Measurements from ENCODE around the gene ILF3. TPM values are rescaled to one million over a fixed set of nuclear protein-coding genes. Genes with fewer than 3 reads are reported as not detected.

ILF3 gene
- total and polyA plus RNA-seq, 3 donors from 2014 or later = 246 to 263 (median 253) TPM

GRCh38 chr19:10651851-10652250, 2.3 kb upstream of the ILF3 start:
- Histone ChIP-seq H3K36me3 (ENCODE audit: low read depth, missing control alignments) (no peaks in the 10 kb centered on the region), H3K27me3 (no peaks in the 10 kb centered on the region), H3K9me3 (no peaks in the 10 kb centered on the region), H3K4me3 (no peak overlapping the region), H3K27ac (no peak overlapping the region), H3K4me1 (peaks cover 21% of the 10 kb centered on the region)
- no peak for DNase-seq
- intact Hi-C loops (cut with DNase I; ENCODE audit: low total_unique reads) = no loop called here
- TF ChIP-seq, protein P1, sequence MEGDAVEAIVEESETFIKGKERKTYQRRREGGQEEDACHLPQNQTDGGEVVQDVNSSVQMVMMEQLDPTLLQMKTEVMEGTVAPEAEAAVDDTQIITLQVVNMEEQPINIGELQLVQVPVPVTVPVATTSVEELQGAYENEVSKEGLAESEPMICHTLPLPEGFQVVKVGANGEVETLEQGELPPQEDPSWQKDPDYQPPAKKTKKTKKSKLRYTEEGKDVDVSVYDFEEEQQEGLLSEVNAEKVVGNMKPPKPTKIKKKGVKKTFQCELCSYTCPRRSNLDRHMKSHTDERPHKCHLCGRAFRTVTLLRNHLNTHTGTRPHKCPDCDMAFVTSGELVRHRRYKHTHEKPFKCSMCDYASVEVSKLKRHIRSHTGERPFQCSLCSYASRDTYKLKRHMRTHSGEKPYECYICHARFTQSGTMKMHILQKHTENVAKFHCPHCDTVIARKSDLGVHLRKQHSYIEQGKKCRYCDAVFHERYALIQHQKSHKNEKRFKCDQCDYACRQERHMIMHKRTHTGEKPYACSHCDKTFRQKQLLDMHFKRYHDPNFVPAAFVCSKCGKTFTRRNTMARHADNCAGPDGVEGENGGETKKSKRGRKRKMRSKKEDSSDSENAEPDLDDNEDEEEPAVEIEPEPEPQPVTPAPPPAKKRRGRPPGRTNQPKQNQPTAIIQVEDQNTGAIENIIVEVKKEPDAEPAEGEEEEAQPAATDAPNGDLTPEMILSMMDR (IDR thresholded peaks at IDR 0.05) = no peak
- no peak for TF ChIP-seq POLR2A (IDR thresholded peaks at IDR 0.05)
- WGBS, 2 donors = 32 to 34% methylated on average over 4 of the region's 4 CpGs

DNA sequence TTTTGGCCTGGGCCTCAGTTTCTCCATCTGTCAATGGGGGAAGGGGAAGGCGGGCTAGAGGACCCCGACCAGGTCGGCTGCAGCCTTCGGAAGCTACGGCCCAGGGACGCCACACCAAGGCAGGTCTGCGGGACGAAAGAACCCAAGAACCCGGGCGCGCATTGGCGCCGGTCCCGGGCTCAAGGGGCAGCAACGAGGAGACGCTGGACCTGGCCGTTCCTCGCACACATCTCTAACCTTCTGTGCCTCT, 739 bp upstream of the ILF3 start:
- peak overlapping the region; percentile 100 for H3K27ac ChIP-seq
- no peaks in the 10 kb centered on the region for H3K27me3 ChIP-seq
- H3K36me3 ChIP-seq (ENCODE audit: low read depth, missing control alignments) = no peaks in the 10 kb centered on the region
- 1% methylated on average over 17 of the region's 18 CpGs; no CpG with 5 or more reads in 1 of the 2 donors for WGBS, 2 donors
- intact Hi-C loops (cut with DNase I; ENCODE audit: low total_unique reads) = no loop called here
- TF ChIP-seq POLR2A (IDR thresholded peaks at IDR 0.05) = no peak
- TF ChIP-seq, protein P1 (IDR thresholded peaks at IDR 0.05) = no peak
- H3K9me3 ChIP-seq = no peaks in the 10 kb centered on the region
- peak overlapping the region; percentile 79 to 98 for H3K4me3 ChIP-seq
- H3K4me1 ChIP-seq = peaks cover 23% of the 10 kb centered on the region
- DNase-seq = no peak

DNA sequence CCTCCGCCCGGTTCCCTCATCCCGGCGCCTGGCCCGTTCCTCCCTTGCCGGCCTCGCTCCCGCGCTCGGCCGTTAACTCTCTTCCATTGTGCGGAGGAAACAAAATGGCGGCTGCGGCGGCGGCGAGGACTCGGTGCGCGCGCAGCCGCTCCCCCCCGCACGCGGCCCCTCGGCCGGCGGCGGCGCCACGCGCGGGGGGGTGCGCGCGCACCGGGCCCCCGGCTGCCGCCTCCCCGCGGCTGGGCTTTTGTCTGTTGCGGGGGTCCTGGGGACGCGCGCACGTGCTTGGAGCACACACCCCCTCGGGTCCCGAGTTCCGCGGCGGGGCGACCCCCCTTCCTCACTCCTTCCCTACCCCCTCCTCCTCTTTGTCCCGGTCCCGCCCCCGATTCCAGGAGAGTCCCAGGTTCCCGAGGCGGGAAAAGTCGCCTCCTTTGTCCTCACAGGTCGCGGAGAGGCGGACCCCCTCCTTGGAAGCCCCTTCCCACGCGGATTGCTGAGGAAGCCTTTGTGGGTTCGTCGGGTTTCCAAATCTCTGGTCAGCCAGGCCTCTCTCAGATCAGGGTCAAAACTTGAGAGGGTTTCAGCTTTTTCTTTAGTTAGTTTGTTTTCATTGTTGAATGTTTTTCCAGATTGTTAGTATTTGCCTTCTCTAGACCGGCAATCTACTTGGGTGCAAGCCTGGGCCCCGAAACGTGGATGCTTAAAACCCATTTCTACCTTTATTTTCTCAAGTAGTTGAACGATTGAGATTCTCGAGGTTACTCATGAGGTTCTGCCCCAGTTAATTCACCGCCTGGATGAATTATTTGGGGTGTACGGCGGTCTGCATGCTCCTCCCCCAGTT, 687 bp downstream of the ILF3 start:
- H3K4me1 ChIP-seq = peaks cover 28% of the 10 kb centered on the region
- TF ChIP-seq, protein P1 (IDR thresholded peaks at IDR 0.05) = no peak
- H3K27me3 ChIP-seq = no peaks in the 10 kb centered on the region
- H3K4me3 ChIP-seq = peak overlapping the region; percentile 98 to 100
- no peaks in the 10 kb centered on the region for H3K9me3 ChIP-seq
- WGBS, 2 donors = 0 to 1% methylated on average over 14 to 46 of the region's 73 CpGs
- intact Hi-C loops (cut with DNase I; ENCODE audit: low total_unique reads) = no loop called here
- no peaks in the 10 kb centered on the region for H3K36me3 ChIP-seq (ENCODE audit: low read depth, missing control alignments)
- peak overlapping the region; percentile 100 for H3K27ac ChIP-seq
- DNase-seq = peak; percentile 62

DNA sequence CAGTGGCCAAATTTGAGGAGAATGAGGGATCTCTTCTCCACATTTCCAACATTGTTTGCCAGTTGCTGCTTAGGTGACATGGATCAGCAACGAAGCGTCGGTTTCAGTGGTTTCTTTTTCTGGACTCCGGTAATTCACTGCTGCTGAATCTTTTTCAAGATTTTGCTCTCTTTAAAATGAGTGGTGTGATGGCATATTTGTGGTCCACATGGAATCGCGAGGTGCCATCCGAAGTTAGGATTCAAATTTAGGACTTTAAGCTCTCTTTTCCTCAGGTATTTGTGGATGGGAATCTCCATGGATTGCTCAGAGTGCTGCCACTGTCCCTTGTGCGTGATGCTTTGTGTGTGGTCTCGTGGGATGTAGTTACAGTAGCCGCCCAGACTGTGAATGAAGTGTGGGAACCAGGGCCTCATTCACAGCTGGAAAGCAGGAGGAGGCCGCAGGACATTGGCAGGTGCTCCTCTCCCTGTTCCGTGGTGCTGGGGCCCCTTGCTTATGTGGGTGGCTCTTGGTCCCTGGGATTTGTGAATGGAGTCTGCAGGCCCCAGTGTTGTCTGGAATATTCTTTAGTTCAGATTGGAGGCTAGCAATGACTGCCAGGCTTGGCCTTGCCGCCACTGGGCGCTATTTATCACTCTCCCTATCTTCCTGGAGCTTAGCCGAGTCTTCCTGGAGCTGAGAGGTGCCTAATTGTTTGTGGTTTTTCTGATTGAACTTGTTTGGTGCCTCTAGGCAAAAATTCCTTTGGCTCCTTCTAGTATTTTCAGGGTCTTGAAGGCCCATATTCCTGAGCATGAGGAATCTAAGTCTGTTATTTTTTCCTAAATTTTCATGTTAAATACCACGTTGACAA, 1.5 kb downstream of the ILF3 start:
- DNase-seq = peak; percentile 38
- peaks cover 28% of the 10 kb centered on the region for H3K4me1 ChIP-seq
- intact Hi-C loops (cut with DNase I; ENCODE audit: low total_unique reads) = no loop called here

More for the DNA sequence above, 1.5 kb downstream of the ILF3 start:
- Histone ChIP-seq H3K4me3 (peak overlapping the region; percentile 98 to 100), H3K27ac (peak overlapping the region; percentile 100), H3K27me3 (no peaks in the 10 kb centered on the region), H3K9me3 (no peaks in the 10 kb centered on the region), H3K36me3 (ENCODE audit: low read depth, missing control alignments) (no peaks in the 10 kb centered on the region)
- 3 to 5% methylated on average over 16 of the region's 16 CpGs for WGBS, 2 donors
- TF ChIP-seq POLR2A (IDR thresholded peaks at IDR 0.05) = no peak
- TF ChIP-seq, protein P1 (IDR thresholded peaks at IDR 0.05) = no peak
